Stimulated activated CD8-positive, alpha-beta memory T cell treated with anti-CD3 and anti-CD28 coated beads, Interleukin-15, amount 100 ng/mL, for 4 hours (primary cell): ENCODE data around the gene NABP1.
A peak's percentile ranks its signal among the peaks of the same experiment; 100 is the strongest.

Experiments used
- DNase-seq, 2 donors: peaks; one replicate each; pipeline ENCODE4 v3.0.0-alpha.2; 2020; ENCODE audit warnings: low read depth in 2 of 2

NABP1 gene

GRCh38 chr2:191649519-191649918 lies 28.4 kb upstream of the NABP1 start:
- DNase-seq = no peak

GRCh38 chr2:191650896-191651773 lies 26.8 kb upstream of the NABP1 start:
- no peak for DNase-seq

- DNase-seq = no peak
Measured at GRCh38 chr2:191653667-191654391, 24.1 kb upstream of the NABP1 start.

- DNase-seq = no peak
Measured at GRCh38 chr2:191656391-191656790, 21.5 kb upstream of the NABP1 start.

GRCh38 chr2:191656792-191657191 lies 21.1 kb upstream of the NABP1 start:
- no peak for DNase-seq

- no peak for DNase-seq
Measured at GRCh38 chr2:191657977-191658376, 20.0 kb upstream of the NABP1 start.

GRCh38 chr2:191659198-191659597 lies 18.7 kb upstream of the NABP1 start:
- DNase-seq = no peak

- no peak for DNase-seq
Measured at GRCh38 chr2:191660575-191660974, 17.4 kb upstream of the NABP1 start.

- no peak for DNase-seq
Measured at GRCh38 chr2:191661097-191661924, 16.6 kb upstream of the NABP1 start.

- DNase-seq = no peak
Measured at GRCh38 chr2:191664823-191665677, 12.9 kb upstream of the NABP1 start.

GRCh38 chr2:191666226-191666625 lies 11.7 kb upstream of the NABP1 start:
- no peak for DNase-seq

GRCh38 chr2:191666732-191667131 lies 11.2 kb upstream of the NABP1 start:
- no peak for DNase-seq

- DNase-seq = no peak
Measured at GRCh38 chr2:191670076-191670475, 7.9 kb upstream of the NABP1 start.

- no peak for DNase-seq
Measured at GRCh38 chr2:191670787-191671186, 7.1 kb upstream of the NABP1 start.

GRCh38 chr2:191675807-191676721 lies 1.9 kb upstream of the NABP1 start:
- DNase-seq = peak; percentile 22 to 50

GRCh38 chr2:191676790-191677645 lies 918 bp upstream of the NABP1 start:
- DNase-seq = peak in 1 of 2 donors; percentile 5

GRCh38 chr2:191678437-191679100 lies 633 bp downstream of the NABP1 start:
- DNase-seq = peak; percentile 37 to 42

- no peak for DNase-seq
Measured at GRCh38 chr2:191679818-191680600, 2.1 kb downstream of the NABP1 start.
